ENCODE data around the gene PTPRG.

- TF ChIP-seq, protein P1, sequence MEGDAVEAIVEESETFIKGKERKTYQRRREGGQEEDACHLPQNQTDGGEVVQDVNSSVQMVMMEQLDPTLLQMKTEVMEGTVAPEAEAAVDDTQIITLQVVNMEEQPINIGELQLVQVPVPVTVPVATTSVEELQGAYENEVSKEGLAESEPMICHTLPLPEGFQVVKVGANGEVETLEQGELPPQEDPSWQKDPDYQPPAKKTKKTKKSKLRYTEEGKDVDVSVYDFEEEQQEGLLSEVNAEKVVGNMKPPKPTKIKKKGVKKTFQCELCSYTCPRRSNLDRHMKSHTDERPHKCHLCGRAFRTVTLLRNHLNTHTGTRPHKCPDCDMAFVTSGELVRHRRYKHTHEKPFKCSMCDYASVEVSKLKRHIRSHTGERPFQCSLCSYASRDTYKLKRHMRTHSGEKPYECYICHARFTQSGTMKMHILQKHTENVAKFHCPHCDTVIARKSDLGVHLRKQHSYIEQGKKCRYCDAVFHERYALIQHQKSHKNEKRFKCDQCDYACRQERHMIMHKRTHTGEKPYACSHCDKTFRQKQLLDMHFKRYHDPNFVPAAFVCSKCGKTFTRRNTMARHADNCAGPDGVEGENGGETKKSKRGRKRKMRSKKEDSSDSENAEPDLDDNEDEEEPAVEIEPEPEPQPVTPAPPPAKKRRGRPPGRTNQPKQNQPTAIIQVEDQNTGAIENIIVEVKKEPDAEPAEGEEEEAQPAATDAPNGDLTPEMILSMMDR (conservative IDR thresholded peaks at IDR 0.05; ENCODE audit: low read depth, low read length): peak; percentile 45; the same call in 1 of the 2 replicates
- TF ChIP-seq EZH2 (IDR thresholded peaks at IDR 0.05; ENCODE audit: borderline replicate concordance, low read depth, low read length, poor library complexity, severe bottlenecking): no peak
Observed at GRCh38 chr3:61858054-61858453, 296.7 kb downstream of the PTPRG start.
